ENCODE data around the gene BTF3L4.

DNA sequence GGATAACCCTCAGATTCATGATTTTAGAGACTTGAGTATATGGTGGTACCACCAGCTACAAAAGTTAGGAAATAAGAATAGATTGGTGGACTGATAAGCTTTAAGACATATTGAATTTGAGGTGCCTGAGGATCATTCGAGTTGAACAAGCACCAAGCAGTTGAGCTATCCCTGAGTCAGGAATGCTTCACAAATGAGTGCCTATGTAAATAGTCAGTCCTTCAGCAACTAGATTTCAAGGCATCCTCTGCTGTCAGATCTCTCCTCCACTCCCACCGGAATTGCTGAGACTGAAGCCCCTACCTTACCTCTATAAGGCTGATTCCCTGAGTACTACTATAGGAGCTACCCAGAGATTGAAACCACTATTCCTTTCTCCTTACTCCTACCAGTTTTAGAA, 7.1 kb downstream of the BTF3L4 start:
- TF ChIP-seq POLR2A (IDR thresholded peaks at IDR 0.05) (no peak), EP300 (IDR thresholded peaks at IDR 0.05) (no peak)
- TF ChIP-seq, protein P1, sequence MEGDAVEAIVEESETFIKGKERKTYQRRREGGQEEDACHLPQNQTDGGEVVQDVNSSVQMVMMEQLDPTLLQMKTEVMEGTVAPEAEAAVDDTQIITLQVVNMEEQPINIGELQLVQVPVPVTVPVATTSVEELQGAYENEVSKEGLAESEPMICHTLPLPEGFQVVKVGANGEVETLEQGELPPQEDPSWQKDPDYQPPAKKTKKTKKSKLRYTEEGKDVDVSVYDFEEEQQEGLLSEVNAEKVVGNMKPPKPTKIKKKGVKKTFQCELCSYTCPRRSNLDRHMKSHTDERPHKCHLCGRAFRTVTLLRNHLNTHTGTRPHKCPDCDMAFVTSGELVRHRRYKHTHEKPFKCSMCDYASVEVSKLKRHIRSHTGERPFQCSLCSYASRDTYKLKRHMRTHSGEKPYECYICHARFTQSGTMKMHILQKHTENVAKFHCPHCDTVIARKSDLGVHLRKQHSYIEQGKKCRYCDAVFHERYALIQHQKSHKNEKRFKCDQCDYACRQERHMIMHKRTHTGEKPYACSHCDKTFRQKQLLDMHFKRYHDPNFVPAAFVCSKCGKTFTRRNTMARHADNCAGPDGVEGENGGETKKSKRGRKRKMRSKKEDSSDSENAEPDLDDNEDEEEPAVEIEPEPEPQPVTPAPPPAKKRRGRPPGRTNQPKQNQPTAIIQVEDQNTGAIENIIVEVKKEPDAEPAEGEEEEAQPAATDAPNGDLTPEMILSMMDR (IDR thresholded peaks at IDR 0.05) = no peak
